IPS-11a (cell line): Measurements from ENCODE around the gene RBMS3.
"Not testable (repeated sequence)": the region's sequence is repeated elsewhere in the genome, so short reads cannot be mapped to it uniquely, and the experiment has no call there.

Experiments
- H3K4me3 ChIP-seq: one replicate; pipeline ENCODE4 v1.5.1; 2013; ENCODE audit warnings: low read depth, low read length, control low read depth

The RBMS3 gene

DNA sequence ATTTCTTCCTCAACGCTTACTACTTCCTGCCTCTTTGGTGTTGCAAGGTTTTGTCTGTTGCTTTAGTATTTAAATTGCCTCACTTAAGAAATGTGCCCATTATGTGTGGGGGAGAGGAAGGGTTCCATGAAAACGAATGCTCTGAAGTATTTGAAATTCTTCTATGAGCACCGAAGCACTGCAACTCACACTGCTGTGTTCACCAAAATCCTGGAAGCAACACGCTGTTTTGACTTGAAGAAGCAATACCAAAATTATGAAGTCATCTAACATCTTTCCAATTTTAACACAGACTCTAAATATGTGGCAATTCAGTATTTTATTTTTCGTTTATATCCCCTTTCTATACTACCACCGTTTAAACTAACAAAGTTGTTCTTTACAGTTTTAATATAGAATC is 101.5 kb downstream of the RBMS3 start:
- H3K4me3 ChIP-seq = no peak overlapping the region

- H3K4me3 ChIP-seq = no peak overlapping the region
These were observed 102.0 kb downstream of the RBMS3 start for GRCh38 chr3:29382845-29383244.

DNA sequence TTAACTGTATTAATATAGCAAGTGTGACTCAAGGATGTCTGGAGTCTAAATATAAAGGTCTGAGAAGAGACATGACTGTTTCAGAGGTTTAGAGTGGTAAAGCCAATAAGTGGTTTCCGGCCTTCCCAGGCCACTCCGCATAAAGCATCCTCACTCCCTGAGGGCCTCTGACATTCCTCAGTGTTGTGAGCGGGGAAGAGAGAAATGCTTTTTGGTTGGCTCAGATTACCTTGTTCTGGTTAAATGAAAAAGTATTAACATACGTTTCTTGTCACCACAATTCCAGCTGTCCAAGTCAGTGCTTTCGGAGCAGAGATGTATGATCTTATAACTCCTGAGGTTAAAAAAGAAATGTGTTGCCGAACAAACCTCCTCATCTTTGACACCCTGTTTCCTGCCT is 103.8 kb downstream of the RBMS3 start:
- H3K4me3 ChIP-seq = no peak overlapping the region

- H3K4me3 ChIP-seq = no peak overlapping the region
These were observed 104.4 kb downstream of the RBMS3 start for GRCh38 chr3:29385046-29385830.

GRCh38 chr3:29389362-29389761 is 108.5 kb downstream of the RBMS3 start:
- no peak overlapping the region for H3K4me3 ChIP-seq

- no peak overlapping the region for H3K4me3 ChIP-seq
These were observed 111.9 kb downstream of the RBMS3 start for GRCh38 chr3:29392625-29393388.

- not testable (repeated sequence) for H3K4me3 ChIP-seq
These were observed 113.1 kb downstream of the RBMS3 start for GRCh38 chr3:29393946-29394345.

DNA sequence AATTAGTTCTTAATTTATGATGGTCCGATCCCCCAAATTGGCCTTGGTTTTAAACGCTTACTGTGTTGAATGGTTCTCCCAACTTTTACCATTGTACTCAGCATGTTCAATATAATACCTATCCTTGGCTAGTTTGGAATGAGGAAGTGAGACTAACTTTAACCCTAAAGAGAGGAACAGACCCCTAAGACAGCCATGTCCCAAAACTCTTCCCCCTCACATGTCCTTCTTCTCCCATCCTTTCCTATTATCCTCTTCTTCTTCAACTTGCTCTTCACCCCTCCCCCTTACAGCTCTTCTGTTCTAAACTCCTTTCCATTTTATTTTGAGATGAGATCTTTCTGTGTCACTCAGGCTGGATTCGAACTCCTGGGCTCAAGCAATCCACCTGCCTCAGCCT is 116.5 kb downstream of the RBMS3 start:
- no peak overlapping the region for H3K4me3 ChIP-seq

DNA sequence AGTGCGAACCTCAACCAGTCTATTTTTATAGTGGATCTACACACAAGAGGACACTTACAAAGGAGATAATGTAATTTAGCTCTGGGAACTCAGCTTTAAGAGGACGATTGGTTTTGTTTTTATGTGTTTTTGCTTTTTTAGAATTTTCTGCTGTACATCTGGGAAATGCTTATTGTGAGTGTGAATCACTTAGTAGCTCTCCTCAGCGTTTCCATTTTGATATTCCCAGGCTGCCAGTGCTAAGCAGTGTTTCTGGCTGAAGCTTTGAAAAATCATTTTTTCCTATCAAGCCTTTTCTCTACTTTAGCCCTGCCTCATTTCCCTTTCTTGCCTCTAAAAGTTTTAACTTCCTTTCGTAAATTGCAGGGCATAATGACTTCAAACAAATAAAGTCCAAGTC is 117.9 kb downstream of the RBMS3 start:
- no peak overlapping the region for H3K4me3 ChIP-seq

DNA sequence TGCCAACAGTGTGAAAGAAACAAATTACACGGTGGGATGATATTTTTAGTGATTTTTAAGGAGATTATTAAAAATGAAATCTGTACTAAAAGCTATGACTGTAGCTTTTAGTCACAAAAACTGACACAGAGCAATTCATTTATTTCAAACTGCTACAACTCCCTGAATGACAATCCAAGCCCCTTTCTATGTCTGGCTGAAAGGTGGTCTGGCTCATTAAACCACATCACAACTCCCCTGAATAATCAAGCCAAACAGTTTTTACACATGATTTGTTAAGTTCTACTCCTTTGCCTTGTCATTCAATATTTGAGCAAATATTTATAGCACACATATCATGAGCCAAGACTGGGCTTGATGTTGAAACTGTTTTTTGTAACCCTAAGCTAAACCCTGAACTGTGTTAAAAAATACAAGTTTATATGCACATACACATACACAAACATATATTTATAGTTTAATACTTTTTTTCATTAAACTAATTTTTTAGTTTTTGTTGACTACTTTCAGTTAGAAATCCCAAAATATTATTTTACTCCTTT is 125.5 kb downstream of the RBMS3 start:
- H3K4me3 ChIP-seq = no peak overlapping the region

DNA sequence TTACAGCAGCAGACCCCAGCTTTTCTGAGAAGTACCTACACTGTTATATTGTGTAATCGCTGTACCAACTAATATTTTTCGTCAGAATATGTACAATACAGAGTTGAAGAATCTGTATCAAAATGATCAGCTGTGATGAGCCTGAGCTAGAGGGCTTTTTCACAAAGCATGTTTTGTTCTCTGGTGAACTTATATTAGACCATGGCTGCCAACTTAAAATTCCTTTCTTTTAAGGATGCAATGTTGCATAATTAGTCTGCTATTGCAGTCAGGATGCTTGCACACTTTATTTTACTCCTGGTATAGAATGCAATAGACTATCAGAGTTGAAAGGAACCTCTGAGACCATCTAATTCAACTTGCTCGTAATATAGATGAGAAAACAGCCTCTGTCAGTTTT is 127.8 kb downstream of the RBMS3 start:
- H3K4me3 ChIP-seq = no peak overlapping the region

- H3K4me3 ChIP-seq = no peak overlapping the region
These were observed 128.5 kb downstream of the RBMS3 start for GRCh38 chr3:29409409-29409808.

DNA sequence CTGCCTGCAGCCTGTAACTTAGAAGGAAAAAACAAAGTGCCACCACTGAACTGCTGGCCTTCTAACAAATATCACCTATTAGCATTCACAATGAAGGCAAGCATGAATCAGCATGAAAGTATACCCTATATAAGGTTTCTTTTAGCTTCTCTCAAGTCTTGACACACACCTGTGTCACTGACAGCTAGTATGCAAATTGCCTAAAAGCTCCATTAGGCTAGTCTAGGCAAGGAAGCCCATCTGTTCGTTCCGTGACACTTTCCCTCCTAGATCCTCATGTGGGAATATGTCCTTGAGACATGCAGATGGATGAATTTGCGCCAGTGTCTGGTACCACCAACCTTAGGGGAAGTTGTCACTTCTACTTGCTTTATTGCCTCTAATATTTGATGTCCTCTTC is 129.3 kb downstream of the RBMS3 start:
- no peak overlapping the region for H3K4me3 ChIP-seq

DNA sequence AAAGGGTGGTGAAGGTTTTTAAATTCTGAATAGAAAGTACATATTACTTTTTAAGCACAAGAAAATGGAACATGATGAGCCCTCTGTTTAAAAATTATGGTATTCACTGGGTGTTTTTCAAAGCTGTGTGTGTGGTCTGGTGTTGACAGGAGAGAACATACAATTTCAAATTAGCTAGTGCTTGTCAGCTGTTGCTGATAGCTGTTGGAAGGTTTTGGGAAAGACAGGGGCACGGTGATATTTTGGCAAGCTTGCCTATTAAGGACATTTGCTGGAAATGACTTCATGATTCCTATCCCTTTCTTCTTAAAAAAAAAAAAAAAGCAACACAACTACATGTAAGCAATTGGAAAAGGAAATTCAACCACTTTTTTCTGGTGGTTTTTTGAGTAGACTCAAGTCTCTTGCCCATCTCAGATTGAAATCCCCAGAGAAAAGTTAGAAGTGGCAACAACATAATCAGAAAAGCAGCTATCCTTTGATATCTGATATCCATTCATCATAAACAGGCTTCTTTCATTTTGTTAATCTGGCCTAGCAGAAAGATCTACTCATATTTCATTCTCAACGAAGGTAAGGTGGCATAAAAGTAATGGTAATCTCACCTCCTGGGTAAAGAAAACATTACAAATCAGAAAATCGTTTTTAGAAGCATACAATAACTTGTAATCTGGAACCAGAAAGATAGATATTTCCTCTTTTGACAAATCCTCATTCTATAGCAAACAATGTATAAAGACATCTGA is 130.0 kb downstream of the RBMS3 start:
- no peak overlapping the region for H3K4me3 ChIP-seq

GRCh38 chr3:29412110-29412509 is 131.2 kb downstream of the RBMS3 start:
- no peak overlapping the region for H3K4me3 ChIP-seq

- H3K4me3 ChIP-seq = no peak overlapping the region
These were observed 133.8 kb downstream of the RBMS3 start for GRCh38 chr3:29414468-29415224.

- no peak overlapping the region for H3K4me3 ChIP-seq
These were observed 134.8 kb downstream of the RBMS3 start for GRCh38 chr3:29415482-29416223.

GRCh38 chr3:29416514-29416913 is 135.6 kb downstream of the RBMS3 start:
- no peak overlapping the region for H3K4me3 ChIP-seq

GRCh38 chr3:29420106-29420505 is 139.2 kb downstream of the RBMS3 start:
- no peak overlapping the region for H3K4me3 ChIP-seq
